Epithelial cell of alveolus of lung (primary cell): ENCODE results near the gene TAMALIN. TPM values are rescaled to one million over a fixed set of nuclear protein-coding genes. Genes with fewer than 3 reads are reported as not detected.

Experiments
- total RNA-seq: library from RNA; depleted of rRNA; stranded (reverse); fragments of >200 nt; gene quantifications from 2 replicates; pipeline ENCODE4 v1.2.1, GENCODE V29; 2015

The TAMALIN gene
- total RNA-seq: 4.5 and 19.5 TPM in 2 replicates

GRCh38 chr12:52006726-52007157 is at the start of gene TAMALIN:
Gene TAMALIN (plus strand): TSS chr12:52006946. CDS start chr12:52007020, 74 bp downstream.

GRCh38 chr12:52050758-52051541 is 44.2 kb downstream of the TAMALIN start, which contains the start of gene NR4A1:
Gene NR4A1 (plus strand): TSS chr12:52051442. CDS start chr12:52054329, 2,887 bp downstream.

Other genes with a start within 250 kb of the TAMALIN start
- gene FIGNL2, start 158.2 kb upstream of the TAMALIN start, total RNA-seq: 0.13 and 0.32 TPM in 2 replicates
- gene ANKRD33, start 118.8 kb upstream of the TAMALIN start, total RNA-seq: 0.13 and 0.24 TPM in 2 replicates
- 39.7 and 174 TPM in 2 replicates for gene ACVRL1, start 99.4 kb upstream of the TAMALIN start, total RNA-seq
- 9.1 and 18.8 TPM in 2 replicates for gene ACVR1B, start 55.2 kb upstream of the TAMALIN start, total RNA-seq
- gene NR4A1, start 44.5 kb downstream of the TAMALIN start, total RNA-seq: 11.5 and 66.0 TPM in 2 replicates
- gene ATG101, start 63.0 kb downstream of the TAMALIN start, total RNA-seq: 40.4 and 85.7 TPM in 2 replicates
- 0.13 and 50.8 TPM in 2 replicates for gene SMIM41, start 72.8 kb downstream of the TAMALIN start, total RNA-seq
- gene KRT80, start 185.1 kb downstream of the TAMALIN start, total RNA-seq: 0.64 and 0.91 TPM in 2 replicates
- 5.2 and 235 TPM in 2 replicates for gene KRT7, start 226.3 kb downstream of the TAMALIN start, total RNA-seq